Nephron (organoid): ENCODE measurements around the gene TAF6L.
A peak's percentile ranks its signal among the peaks of the same experiment; 100 is the strongest.

Experiments
- H3K27ac Mint-ChIP-seq, 3 experiments: 2 replicates each; pipeline ENCODE4 v1.8.0; 2020; ENCODE audit warnings: mixed read lengths in 3 of 3, mild to moderate bottlenecking in 2 of 3, moderate library complexity in 1 of 3
- H3K27me3 Mint-ChIP-seq: 2 replicates; pipeline ENCODE4 v1.8.0; 2021; ENCODE audit warnings: low read depth, mild to moderate bottlenecking, moderate library complexity, mixed read lengths
- H3K36me3 Mint-ChIP-seq: 2 replicates; pipeline ENCODE4 v1.8.0; 2020; ENCODE audit warnings: low read depth, mixed read lengths
- H3K4me1 Mint-ChIP-seq: 2 replicates; pipeline ENCODE4 v1.8.0; 2020; ENCODE audit warnings: mixed read lengths
- H3K4me3 Mint-ChIP-seq, 3 experiments: 2 replicates each; pipeline ENCODE4 v1.8.0; 2020; ENCODE audit warnings: mild to moderate bottlenecking in 3 of 3, mixed read lengths in 3 of 3, moderate library complexity in 2 of 3
- H3K9me3 Mint-ChIP-seq: 2 replicates; pipeline ENCODE4 v1.8.0; 2020; ENCODE audit warnings: mixed read lengths
- TF ChIP-seq, protein P1 (sequence below), 3 experiments: fragments of 200-600 bp; sonication (generic); IDR thresholded peaks; one replicate each; pipeline ENCODE4 v1.5.0; 2021; ENCODE audit warnings: antibody characterized with exemption in 3 of 3; ENCODE audit not compliant: unreplicated experiment in 3 of 3

Gene TAF6L

DNA sequence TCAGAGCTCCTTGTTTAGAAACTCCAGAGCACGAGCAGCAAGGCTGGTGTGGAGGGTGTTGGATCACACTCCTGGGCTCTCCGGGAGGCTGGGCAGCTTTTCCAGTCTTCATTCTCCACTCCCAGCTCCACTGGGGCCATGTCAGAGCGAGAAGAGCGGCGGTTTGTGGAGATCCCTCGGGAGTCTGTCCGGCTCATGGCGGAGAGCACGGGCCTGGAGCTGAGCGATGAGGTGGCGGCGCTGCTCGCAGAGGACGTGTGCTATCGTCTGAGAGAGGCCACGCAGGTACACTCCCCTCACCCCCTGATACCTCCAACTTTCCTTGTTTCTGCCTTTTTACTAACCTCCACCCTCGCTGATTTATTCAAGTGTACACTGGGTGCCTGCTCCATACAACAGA, 4.5 kb downstream of the TAF6L start:
- Mint-ChIP-seq H3K27ac (peak overlapping the region in 2 of 3 experiments; percentile 31 to 44), H3K36me3 (peaks cover 41% of the 10 kb centered on the region), H3K4me3 (peak overlapping the region in 1 of 3 experiments; percentile 65), H3K9me3 (no peaks in the 10 kb centered on the region), H3K4me1 (peaks cover 6% of the 10 kb centered on the region), H3K27me3 (peaks cover 3% of the 10 kb centered on the region)
- TF ChIP-seq, protein P1, sequence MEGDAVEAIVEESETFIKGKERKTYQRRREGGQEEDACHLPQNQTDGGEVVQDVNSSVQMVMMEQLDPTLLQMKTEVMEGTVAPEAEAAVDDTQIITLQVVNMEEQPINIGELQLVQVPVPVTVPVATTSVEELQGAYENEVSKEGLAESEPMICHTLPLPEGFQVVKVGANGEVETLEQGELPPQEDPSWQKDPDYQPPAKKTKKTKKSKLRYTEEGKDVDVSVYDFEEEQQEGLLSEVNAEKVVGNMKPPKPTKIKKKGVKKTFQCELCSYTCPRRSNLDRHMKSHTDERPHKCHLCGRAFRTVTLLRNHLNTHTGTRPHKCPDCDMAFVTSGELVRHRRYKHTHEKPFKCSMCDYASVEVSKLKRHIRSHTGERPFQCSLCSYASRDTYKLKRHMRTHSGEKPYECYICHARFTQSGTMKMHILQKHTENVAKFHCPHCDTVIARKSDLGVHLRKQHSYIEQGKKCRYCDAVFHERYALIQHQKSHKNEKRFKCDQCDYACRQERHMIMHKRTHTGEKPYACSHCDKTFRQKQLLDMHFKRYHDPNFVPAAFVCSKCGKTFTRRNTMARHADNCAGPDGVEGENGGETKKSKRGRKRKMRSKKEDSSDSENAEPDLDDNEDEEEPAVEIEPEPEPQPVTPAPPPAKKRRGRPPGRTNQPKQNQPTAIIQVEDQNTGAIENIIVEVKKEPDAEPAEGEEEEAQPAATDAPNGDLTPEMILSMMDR (IDR thresholded peaks at IDR 0.05; ENCODE audit: unreplicated experiment in 3 of 3) = no peak

DNA sequence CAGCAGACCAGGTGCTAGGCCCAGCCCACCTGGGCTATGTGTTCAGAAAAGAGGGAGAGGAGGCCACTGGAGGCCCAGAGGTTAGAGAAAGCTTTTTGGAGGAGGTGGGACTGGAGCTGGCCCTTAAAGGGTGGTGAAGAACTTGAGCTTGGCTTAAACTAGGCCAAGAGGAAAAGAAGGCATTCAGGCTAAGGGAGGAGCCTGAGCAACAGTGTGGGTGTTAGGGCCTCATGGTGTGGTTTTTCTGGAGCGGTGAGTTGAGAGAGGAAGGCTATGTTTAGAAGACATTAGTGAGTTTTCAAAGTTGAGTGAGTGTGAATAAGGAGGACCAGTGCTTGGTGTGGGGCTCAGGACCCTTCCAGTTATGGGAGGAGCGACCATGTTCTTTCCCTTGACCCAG, 6.2 kb downstream of the TAF6L start:
- H3K27me3 Mint-ChIP-seq = no peaks in the 10 kb centered on the region
- no peak overlapping the region for H3K27ac Mint-ChIP-seq
- no peaks in the 10 kb centered on the region for H3K9me3 Mint-ChIP-seq
- H3K4me3 Mint-ChIP-seq = no peak overlapping the region
- peaks cover 50% of the 10 kb centered on the region for H3K36me3 Mint-ChIP-seq
- TF ChIP-seq, protein P1 (IDR thresholded peaks at IDR 0.05; ENCODE audit: unreplicated experiment in 3 of 3) = no peak
- H3K4me1 Mint-ChIP-seq = no peaks in the 10 kb centered on the region

DNA sequence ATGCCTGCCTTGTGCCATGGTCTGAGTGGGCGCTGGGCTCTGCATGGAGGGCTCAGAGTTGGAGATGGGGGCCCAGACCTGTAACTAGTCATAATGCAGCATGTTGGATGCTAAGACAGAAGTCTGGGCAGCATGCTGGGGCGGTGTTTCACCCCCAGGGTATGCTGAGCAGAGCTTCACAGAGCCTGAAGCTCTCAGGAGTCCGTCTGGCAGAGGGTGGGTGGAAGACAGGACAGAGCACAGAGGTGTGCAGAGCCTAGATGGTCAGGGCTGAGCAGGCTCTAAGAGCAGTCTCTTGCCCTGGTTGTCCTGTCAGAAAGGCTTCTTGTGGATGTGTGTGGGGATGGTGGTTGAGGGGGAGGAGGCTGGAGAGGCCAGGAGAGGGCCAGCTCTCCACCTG, 7.2 kb downstream of the TAF6L start:
- no peaks in the 10 kb centered on the region for H3K27me3 Mint-ChIP-seq
- peaks cover 57% of the 10 kb centered on the region for H3K36me3 Mint-ChIP-seq
- no peak overlapping the region for H3K27ac Mint-ChIP-seq
- H3K4me1 Mint-ChIP-seq = no peaks in the 10 kb centered on the region
- TF ChIP-seq, protein P1 (IDR thresholded peaks at IDR 0.05; ENCODE audit: unreplicated experiment in 3 of 3) = no peak
- H3K4me3 Mint-ChIP-seq = no peak overlapping the region
- no peaks in the 10 kb centered on the region for H3K9me3 Mint-ChIP-seq

DNA sequence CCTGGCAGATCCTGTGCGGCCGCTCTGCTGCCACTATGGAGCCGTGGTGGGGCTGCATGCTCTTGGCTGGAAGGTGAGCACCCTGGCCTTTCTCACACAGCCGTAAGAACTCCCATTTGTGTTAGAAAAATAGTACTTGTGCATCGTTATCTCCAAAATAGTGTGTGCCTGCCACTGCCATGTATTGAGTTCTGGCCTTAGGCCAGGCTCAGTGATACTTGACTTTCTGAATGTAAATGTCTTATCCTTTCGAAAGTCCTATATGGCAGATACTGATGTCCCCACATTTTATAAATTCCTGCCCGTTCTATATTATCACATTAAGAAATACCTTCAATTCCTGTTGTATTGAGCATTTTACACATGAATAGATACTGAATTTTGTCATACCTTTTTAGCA, 11.6 kb downstream of the TAF6L start:
- Mint-ChIP-seq H3K27me3 (no peaks in the 10 kb centered on the region), H3K9me3 (no peaks in the 10 kb centered on the region), H3K4me3 (peak overlapping the region in 1 of 3 experiments; percentile 35), H3K27ac (no peak overlapping the region), H3K4me1 (no peaks in the 10 kb centered on the region), H3K36me3 (peaks cover 31% of the 10 kb centered on the region)
- TF ChIP-seq, protein P1 (IDR thresholded peaks at IDR 0.05; ENCODE audit: unreplicated experiment in 3 of 3) = no peak

DNA sequence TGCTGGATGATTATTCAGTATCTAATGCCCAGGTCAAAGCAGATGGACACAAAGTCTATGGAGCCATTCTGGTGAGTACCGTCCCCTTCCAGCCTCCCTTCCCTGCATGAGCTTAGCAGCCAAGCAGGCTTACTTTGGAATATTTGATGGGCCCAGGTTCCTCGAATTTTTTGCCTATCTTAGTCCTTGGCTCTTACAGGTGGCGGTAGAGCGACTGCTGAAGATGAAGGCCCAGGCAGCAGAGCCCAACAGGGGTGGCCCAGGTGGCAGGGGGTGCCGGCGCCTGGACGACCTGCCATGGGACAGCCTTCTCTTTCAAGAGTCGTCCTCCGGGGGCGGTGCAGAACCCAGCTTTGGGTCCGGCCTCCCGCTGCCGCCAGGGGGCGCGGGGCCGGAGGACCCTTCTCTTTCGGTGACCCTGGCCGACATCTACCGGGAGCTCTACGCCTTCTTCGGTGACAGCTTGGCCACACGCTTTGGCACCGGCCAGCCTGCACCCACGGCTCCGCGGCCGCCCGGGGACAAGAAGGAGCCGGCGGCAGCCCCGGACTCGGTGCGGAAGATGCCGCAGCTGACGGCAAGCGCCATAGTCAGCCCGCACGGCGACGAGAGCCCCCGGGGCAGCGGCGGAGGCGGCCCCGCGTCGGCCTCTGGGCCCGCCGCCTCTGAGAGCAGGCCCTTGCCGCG, 15.3 kb downstream of the TAF6L start:
- Mint-ChIP-seq H3K4me3 (peak overlapping the region; percentile 81 to 88 (median 85)), H3K9me3 (no peaks in the 10 kb centered on the region), H3K4me1 (peaks cover 25% of the 10 kb centered on the region), H3K27ac (peak overlapping the region; percentile 85 to 89 (median 87)), H3K27me3 (no peaks in the 10 kb centered on the region), H3K36me3 (peaks cover 30% of the 10 kb centered on the region)
- TF ChIP-seq, protein P1 (IDR thresholded peaks at IDR 0.05; ENCODE audit: unreplicated experiment in 3 of 3) = peak; percentile 92 to 95 (median 94)
